Stimulated activated CD4-positive, alpha-beta T cell treated with anti-CD3 and anti-CD28 coated beads, Interleukin-1b, Interleukin-23, amount 100 ng/mL, for 24 hours (primary cell): ENCODE results near the gene PCSK6.

Experiments used
- DNase-seq, 4 experiments: peaks; one replicate each; pipeline ENCODE4 v3.0.0-alpha.2; 2020; ENCODE audit warnings: low read depth in 4 of 4, low spot score in 1 of 4

The PCSK6 gene

DNA sequence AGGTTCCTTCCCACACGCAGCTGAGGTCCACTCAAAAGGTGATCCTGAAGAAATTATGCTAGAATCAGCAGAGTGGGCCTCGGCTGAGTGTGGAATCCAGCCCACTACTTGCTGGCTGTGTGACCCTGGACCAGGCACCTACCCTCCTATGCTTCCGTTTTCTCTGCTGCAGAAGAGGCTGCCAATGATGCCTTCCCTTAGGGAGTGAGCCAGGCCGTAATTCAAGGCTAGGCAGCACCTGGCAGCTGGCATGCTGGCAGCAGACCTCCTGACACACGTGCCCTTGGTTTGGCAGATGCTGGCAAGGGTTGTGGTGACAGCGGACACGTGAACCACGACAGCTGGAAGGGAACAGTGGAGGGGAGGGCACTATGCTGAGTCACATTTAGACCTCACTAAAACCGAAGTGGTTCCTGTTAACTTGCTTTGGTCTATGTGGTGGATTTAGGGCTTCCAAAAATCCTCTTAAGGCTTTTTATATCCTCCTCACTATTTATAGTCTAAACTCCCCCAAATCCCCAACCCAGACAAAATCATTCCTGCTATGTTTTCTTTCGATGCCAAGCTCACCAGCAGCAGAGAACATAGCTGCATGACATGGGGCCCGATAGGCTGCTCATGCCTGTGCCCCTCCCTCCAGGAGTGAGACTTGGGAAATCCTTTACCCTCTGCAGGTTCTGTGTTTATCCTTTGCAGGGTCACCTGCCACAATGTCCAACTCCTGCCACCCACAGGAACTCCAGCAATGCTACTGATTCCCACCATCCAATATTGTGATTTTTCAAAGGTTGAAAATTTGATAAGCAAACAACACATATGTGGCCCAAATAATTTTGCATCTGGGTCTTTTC, 10.6 kb upstream of the PCSK6 start:
- DNase-seq = no peak

DNA sequence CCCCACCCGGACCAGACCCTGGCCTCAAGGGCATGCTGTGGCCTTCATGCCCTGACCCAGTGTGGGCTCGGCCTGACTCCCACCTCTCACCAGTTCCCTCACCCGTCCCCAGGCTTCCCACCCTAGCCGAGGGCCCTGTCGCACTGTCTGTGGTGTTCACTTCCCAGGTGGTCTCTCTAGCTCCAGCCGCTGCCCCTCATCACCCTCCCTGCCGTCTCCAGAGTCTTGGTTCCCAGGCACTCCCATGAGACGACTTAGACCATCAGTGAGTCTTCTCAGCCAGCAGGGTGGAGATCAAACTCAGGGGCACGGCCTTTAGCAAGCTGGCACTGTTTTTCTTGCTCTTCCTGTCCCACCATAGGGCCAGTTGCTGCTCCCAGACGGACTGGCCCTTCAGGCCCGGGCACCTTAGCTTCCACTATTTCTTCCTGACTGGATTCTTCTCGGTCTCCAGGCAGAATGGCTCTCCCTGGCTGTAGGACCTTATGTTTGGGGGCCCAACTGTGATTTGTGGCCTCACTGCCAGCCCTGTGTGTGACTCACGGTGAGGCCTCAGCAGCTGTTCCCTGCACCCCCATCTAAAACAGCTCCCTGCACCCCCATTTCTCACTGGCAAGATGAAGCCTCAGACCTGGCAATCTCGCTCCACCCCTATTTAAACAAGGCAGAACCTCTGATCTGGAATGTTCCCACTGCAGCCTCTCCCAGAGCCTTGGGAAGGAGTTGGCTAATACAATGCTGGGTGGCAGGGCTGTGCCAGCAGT, 9.4 kb upstream of the PCSK6 start:
- no peak for DNase-seq

GRCh38 chr15:101498076-101498716, 8.7 kb upstream of the PCSK6 start:
- no peak for DNase-seq

- DNase-seq = no peak
Observed at GRCh38 chr15:101497484-101498034, 8.1 kb upstream of the PCSK6 start.

DNA sequence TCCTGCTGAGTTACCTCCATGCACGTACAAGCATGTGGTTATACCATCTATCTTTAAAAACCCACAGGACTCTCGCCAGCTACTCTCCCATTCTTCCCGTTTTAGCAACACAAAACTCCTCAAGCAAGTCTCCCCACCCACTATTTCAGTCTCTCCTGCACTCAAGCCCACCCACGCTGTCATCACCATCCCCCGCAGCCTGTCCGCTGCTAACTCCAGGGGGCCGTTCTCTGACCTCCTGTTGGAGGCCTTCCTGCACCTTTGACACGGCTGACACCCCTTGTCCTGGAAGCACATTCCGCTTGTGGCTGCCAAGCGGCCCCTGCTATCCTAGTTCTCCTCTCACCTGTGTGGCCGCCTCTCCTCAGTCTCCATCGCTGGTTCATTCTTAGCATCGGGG, 7.5 kb upstream of the PCSK6 start:
- DNase-seq = no peak

- no peak for DNase-seq
Observed at GRCh38 chr15:101496198-101496986, 6.9 kb upstream of the PCSK6 start.

GRCh38 chr15:101495334-101496197, 6.1 kb upstream of the PCSK6 start:
- DNase-seq = no peak

GRCh38 chr15:101494251-101494796, 4.8 kb upstream of the PCSK6 start:
- no peak for DNase-seq

DNA sequence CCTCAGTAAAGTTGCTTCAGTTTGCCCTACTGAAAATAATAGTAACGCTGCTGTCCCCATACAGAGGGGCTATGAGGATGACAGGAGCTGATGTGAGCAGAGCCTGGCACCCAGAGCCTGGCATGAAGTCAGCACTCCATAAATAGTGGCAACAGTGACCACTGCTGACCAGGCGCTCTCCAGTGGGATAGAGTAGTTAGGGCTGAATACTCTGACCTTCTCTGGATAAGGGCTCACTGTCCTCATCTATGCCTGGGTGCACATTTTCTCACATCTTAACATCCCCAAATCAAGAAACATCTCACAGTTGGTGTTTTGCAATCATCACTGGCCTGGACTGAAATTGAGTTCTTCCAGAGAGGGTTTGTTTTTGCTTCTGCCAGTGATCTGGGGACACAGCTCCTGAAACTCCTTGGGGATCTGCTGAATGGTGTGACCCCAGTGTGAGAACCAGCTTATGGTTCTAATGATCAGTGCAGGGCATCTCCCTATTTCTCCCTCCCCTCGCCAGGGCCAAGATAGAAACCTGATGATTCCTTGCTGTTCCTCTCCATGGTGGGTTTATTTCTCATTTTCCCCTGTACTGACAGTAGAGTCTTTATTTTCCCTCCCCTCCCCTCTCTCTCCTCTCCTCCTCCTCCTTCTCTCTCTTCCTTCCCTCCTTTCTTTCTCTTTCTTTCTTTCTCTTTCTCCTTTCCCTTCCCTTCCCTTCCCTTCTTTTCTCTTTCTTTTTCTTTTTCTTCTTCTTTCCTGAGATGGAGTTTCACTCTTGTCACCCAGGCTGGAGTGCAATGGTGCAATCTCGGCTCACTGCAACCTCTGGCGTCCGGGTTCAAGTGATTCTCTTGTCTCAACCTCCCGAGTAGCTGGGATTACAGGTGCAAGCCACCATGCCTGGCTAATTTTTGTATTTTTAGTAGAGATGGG, 3.5 kb upstream of the PCSK6 start:
- no peak for DNase-seq

DNA sequence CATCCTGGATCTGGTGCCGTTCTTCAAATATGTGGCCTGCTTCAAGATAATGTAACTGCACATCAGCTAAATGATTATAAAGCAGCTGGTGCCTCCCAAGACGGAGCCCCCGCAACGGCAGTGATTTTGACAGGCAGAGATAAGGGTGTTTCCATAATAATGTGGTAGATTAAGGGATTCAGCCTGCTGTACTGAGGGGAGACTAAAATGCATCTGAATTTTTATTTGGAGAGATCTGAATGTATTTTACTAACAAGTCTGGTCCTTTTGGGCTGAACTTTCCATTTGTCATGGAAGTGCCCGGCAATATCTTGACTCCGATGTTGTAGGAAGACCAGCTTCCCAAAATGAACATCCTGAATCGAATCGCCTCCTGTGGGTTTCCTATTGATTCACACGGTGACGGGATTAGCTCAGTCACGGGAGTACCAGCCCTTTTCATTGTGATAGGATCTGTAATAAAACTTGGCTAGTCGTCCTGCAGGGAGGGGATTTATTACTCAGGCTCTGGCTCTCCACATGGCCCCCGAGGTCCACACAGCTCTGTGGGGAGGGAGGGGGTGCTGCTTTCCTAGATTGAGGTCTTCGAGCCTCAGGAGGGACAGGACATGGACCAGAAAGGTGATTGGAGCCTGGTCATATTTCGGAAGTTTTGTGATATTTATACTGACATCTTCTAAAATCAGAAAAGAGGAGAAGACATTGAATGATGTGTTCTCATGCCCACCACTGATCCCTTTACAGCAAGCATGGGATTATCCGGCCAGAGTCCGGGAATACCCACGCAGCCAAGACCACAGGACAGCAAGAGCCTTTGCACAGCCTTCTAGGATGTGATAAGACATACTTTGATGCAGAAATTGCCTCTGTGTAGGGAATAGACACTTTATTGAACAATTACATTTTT, 2.5 kb upstream of the PCSK6 start:
- DNase-seq = no peak

DNA sequence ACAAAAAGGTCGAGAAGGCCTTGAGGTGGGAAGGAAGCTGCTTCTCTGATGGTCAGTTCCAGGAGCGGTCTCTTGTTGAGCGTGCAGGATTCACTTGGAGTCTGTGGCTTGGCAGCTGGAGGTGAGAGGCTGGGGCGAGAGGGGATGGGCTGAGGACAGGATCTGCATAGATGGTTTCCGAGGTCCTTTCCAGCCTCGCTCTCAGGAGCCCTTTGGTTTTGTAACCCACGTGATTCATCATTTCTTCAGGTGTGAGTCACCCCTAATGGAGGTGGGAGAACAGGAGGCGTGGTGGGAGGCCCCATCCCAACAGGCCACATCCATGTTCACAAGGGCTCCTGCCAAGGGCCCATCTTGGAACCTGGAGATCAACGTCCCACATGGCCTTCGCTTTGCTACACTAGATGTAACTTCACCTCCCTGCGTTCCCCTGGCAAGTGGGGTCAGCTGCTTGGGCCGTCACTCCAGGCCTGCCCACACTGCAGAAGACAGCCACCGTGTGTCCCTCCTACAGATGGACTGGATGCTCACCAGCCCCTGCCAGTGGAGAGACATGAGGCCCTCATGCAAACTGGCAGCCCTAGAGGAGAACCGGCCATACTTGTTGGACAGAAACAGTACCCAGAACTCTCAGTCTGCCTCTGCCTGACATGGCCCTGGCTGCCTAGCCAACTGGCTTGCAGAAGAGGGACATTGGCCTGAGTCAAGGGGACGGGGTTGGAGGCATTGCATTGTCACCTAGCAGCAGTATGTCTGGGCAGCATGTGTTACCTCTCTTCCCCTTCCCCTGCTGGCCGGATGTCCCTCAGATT, 1.6 kb upstream of the PCSK6 start:
- no peak for DNase-seq

GRCh38 chr15:101490408-101490891, 943 bp upstream of the PCSK6 start:
- DNase-seq = no peak

- no peak for DNase-seq
Observed at GRCh38 chr15:101489237-101489598, 289 bp downstream of the PCSK6 start.

- DNase-seq = no peak
Observed at GRCh38 chr15:101488300-101489164, 975 bp downstream of the PCSK6 start.

DNA sequence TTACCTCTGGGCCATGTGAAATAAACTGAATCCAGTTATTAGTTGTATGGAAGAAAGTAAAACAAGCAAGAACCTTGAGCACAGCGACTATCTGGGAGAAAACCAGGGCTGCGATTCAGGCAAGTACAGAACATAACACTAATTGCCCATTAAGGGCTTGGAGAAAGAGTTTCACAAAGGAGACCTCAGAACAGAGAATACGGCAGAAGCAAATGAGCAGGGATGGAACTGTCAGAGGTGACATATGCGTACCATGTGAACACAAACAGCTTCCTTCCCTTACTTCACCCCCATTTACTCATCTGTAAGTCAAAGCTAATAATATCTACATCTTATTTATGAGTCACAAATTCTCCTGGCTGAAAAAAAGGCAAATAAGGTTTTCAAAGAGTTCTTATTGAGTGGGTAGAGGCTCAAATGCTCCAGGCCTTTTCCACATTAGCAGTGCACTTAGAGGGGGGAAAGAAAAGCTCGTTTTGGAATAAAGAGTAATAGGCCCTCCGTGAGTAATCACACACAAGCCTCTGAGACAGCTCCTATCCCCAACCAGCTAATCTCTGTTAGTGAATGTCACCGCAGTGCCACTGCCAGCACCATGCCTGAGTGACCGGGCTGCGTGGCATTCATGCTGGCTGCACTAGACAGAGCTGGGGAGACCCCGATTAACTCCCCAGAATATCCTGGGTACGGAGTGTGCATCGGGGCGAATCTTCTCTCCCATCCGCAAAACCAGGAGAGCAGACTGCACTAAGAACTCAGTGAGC, 2.6 kb downstream of the PCSK6 start:
- no peak for DNase-seq
